HUES48 (cell line): ENCODE data around the gene BAIAP3.

Experiments used
- H3K27ac ChIP-seq: one replicate; pipeline ENCODE4 v1.7.0; 2013; ENCODE audit warnings: low read depth, low read length, inconsistent platforms
- H3K27me3 ChIP-seq: 2 replicates; pipeline ENCODE4 v1.6.1; 2013; ENCODE audit warnings: mild to moderate bottlenecking, low read length; ENCODE audit not compliant: control insufficient read depth, insufficient read depth
- H3K36me3 ChIP-seq: 2 replicates; pipeline ENCODE4 v1.6.1; 2013; ENCODE audit warnings: low read length; ENCODE audit not compliant: control insufficient read depth, insufficient read depth
- H3K4me1 ChIP-seq: 2 replicates; pipeline ENCODE4 v1.6.1; 2013; ENCODE audit warnings: mild to moderate bottlenecking, low read length; ENCODE audit not compliant: control insufficient read depth, insufficient read depth
- H3K4me3 ChIP-seq: 2 replicates; pipeline ENCODE4 v1.5.1; 2013; ENCODE audit warnings: mild to moderate bottlenecking, low read depth, low read length
- H3K9ac ChIP-seq: 2 replicates; pipeline ENCODE4 v1.6.1; 2013; ENCODE audit warnings: mild to moderate bottlenecking, low read depth, low read length, moderate library complexity
- H3K9me3 ChIP-seq: 2 replicates; pipeline ENCODE4 v1.6.1; 2013; ENCODE audit warnings: low read length; ENCODE audit not compliant: control insufficient read depth, insufficient read depth

Gene BAIAP3

GRCh38 chr16:1300664-1301476 is 32.6 kb upstream of the BAIAP3 start:
- no peaks in the 10 kb centered on the region for H3K27me3 ChIP-seq
- no peaks in the 10 kb centered on the region for H3K36me3 ChIP-seq
- no peak overlapping the region for H3K9ac ChIP-seq
- H3K4me3 ChIP-seq: no peak overlapping the region; the same call in 1 of the 2 replicates
- no peak overlapping the region for H3K27ac ChIP-seq
- no peaks in the 10 kb centered on the region for H3K9me3 ChIP-seq
- H3K4me1 ChIP-seq: peaks cover 7% of the 10 kb centered on the region

- no peaks in the 10 kb centered on the region for H3K27me3 ChIP-seq
- peaks cover 7% of the 10 kb centered on the region for H3K4me1 ChIP-seq
- H3K9ac ChIP-seq: no peak overlapping the region
- no peaks in the 10 kb centered on the region for H3K9me3 ChIP-seq
- no peaks in the 10 kb centered on the region for H3K36me3 ChIP-seq
- H3K4me3 ChIP-seq: no peak overlapping the region
- H3K27ac ChIP-seq: no peak overlapping the region
Measured at GRCh38 chr16:1301562-1301961, 31.9 kb upstream of the BAIAP3 start.

DNA sequence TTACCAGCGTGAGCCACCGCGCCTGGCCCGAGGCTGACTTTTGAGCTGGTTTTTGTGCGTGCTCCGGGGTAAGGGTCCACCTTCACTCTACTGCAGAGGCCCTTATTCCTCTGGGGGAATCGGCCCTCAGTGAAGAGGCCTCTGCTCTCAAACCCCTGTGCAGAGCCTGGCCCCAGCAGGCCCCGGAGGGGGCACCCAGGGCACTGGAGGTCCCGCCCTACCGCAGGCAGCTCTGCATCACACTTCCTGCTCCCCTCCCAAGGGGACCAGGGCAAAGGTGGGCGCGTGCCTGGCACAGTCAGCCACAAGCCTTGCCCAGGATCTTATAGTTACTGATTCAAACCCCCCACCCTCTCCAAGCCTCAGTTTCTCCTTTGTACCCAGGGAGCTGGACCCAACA is 27.6 kb upstream of the BAIAP3 start:
- Histone ChIP-seq H3K27ac (no peak overlapping the region), H3K9ac (no peak overlapping the region), H3K36me3 (no peaks in the 10 kb centered on the region)

DNA sequence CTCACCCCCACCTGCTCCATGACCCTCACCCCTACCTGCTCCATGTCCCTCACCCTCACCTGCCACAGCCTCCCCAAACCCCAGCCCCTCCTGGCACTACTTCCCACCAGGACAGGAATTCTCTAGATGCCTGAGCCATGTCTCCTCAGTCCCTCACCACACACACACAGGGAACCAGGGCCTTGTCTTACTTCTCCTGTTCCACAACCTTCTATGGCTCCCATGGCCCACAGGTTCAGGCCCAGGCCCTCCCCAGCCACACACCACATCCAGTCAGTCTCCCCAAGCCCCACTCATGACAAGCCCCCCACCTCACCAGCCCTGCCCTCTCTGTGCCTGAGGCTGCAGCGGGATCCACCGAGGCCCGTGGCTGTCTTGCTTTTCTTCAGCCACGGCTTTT is 27.1 kb upstream of the BAIAP3 start:
- no peak overlapping the region for H3K9ac ChIP-seq
- no peaks in the 10 kb centered on the region for H3K27me3 ChIP-seq
- no peak overlapping the region for H3K4me3 ChIP-seq
- H3K4me1 ChIP-seq: peaks cover 9% of the 10 kb centered on the region; the same call in 1 of the 2 replicates
- H3K27ac ChIP-seq: no peak overlapping the region
- no peaks in the 10 kb centered on the region for H3K9me3 ChIP-seq
- H3K36me3 ChIP-seq: no peaks in the 10 kb centered on the region

More for the DNA sequence above, 27.6 kb upstream of the BAIAP3 start:
- Histone ChIP-seq H3K4me1 (peaks cover 5% of the 10 kb centered on the region), H3K4me3 (no peak overlapping the region), H3K27me3 (no peaks in the 10 kb centered on the region), H3K9me3 (no peaks in the 10 kb centered on the region)

GRCh38 chr16:1308036-1308976 is 25.1 kb upstream of the BAIAP3 start:
- Histone ChIP-seq H3K36me3 (peaks cover 11% of the 10 kb centered on the region), H3K9me3 (no peaks in the 10 kb centered on the region), H3K4me3 (peak overlapping the region; percentile 89), H3K4me1 (peaks cover 11% of the 10 kb centered on the region; the same call in 1 of the 2 replicates), H3K27me3 (no peaks in the 10 kb centered on the region), H3K9ac (no peak overlapping the region; the same call in 1 of the 2 replicates), H3K27ac (peak overlapping the region; percentile 99)

GRCh38 chr16:1308977-1309885 is 24.2 kb upstream of the BAIAP3 start, which contains the start of gene UBE2I:
Gene UBE2I, plus strand, starts transcription at chr16:1309636. Its CDS starts 4,395 bp downstream, at chr16:1314031.
- Histone ChIP-seq H3K36me3 (peaks cover 20% of the 10 kb centered on the region), H3K9me3 (no peaks in the 10 kb centered on the region), H3K4me3 (peak within 1 kb of the TSS; percentile 89), H3K4me1 (peaks cover 11% of the 10 kb centered on the region; the same call in 1 of the 2 replicates), H3K27me3 (no peaks in the 10 kb centered on the region), H3K27ac (peak within 1 kb of the TSS; percentile 99), H3K9ac (peak within 1 kb of the TSS; percentile 100)

GRCh38 chr16:1309888-1310831 is 23.3 kb upstream of the BAIAP3 start:
- no peaks in the 10 kb centered on the region for H3K9me3 ChIP-seq
- peaks cover 30% of the 10 kb centered on the region for H3K36me3 ChIP-seq
- H3K9ac ChIP-seq: peak overlapping the region; percentile 77
- peak overlapping the region; percentile 89 for H3K4me3 ChIP-seq
- H3K27me3 ChIP-seq: no peaks in the 10 kb centered on the region
- H3K27ac ChIP-seq: no peak overlapping the region
- peaks cover 11% of the 10 kb centered on the region; the same call in 1 of the 2 replicates for H3K4me1 ChIP-seq

- Histone ChIP-seq H3K27ac (no peak overlapping the region), H3K36me3 (peaks cover 36% of the 10 kb centered on the region), H3K4me3 (peak overlapping the region; percentile 89), H3K9me3 (no peaks in the 10 kb centered on the region), H3K4me1 (peaks cover 11% of the 10 kb centered on the region; the same call in 1 of the 2 replicates), H3K27me3 (no peaks in the 10 kb centered on the region), H3K9ac (peak overlapping the region; percentile 77)
Measured at GRCh38 chr16:1310832-1311200, 22.6 kb upstream of the BAIAP3 start.

DNA sequence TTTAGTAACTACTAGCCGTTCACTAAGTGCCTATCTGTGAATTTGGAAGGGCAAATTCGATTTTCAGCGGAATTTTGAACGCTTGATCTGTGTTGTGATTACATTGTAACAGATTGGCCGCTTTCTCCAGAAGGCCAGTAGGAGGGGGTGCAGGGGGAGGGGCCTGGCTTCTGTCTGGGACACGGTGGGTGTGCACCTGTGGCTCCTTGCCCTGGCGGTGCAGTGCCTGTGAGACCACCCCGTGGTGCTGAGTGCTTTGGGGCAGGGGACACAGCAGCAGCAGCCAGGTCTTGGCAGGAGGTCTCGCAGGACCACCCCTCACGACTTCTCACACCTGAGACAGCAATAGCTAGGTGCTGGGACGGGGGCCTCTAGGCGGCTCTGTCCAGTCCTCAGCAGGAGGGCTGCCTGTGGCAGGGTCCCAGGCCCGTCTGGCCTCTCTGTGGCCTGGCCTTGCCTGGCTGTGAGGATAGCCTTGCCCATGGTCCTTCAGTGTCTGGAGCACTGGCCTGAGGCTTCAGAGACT is 22.2 kb upstream of the BAIAP3 start:
- no peak overlapping the region for H3K27ac ChIP-seq
- peak overlapping the region; percentile 89 for H3K4me3 ChIP-seq
- no peaks in the 10 kb centered on the region for H3K9me3 ChIP-seq
- peaks cover 41% of the 10 kb centered on the region for H3K36me3 ChIP-seq
- 0 out of 2 replicates have a peak overlapping the region, but pooled peaks have one; percentile 77 for H3K9ac ChIP-seq
- H3K27me3 ChIP-seq: no peaks in the 10 kb centered on the region
- peaks cover 11% of the 10 kb centered on the region; the same call in 1 of the 2 replicates for H3K4me1 ChIP-seq
